Neuronal stem cell (in vitro differentiated cells): ENCODE data around the gene ZNF665. TPM values are rescaled to one million over a fixed set of nuclear protein-coding genes. Genes with fewer than 3 reads are reported as not detected.
"Not testable (repeated sequence)": the region's sequence is repeated elsewhere in the genome, so short reads cannot be mapped to it uniquely, and the experiment has no call there.

ENCODE experiments used
- DNase-seq: peaks from one replicate; pipeline ENCODE4 v3.0.0-alpha.2; 2013; ENCODE audit warnings: low spot score
- H2AFZ ChIP-seq: one replicate; pipeline ENCODE4 v1.6.1; 2013; ENCODE audit warnings: mild to moderate bottlenecking, low read length, inconsistent platforms
- H2AK5ac ChIP-seq: 2 replicates; pipeline ENCODE4 v1.6.1; 2013; ENCODE audit warnings: low read depth, mild to moderate bottlenecking, inconsistent platforms, low read length, moderate library complexity, mixed read lengths
- H2BK120ac ChIP-seq: 2 replicates; pipeline ENCODE4 v1.6.1; 2013; ENCODE audit warnings: low read depth, mild to moderate bottlenecking, inconsistent platforms, low read length, moderate library complexity, mixed read lengths
- H2BK12ac ChIP-seq: one replicate; pipeline ENCODE4 v1.6.1; 2013; ENCODE audit warnings: low read length, inconsistent platforms
- H2BK15ac ChIP-seq: 2 replicates; pipeline ENCODE4 v1.6.1; 2013; ENCODE audit warnings: mild to moderate bottlenecking, low read length, inconsistent platforms, mixed read lengths
- H2BK5ac ChIP-seq: one replicate; pipeline ENCODE4 v1.6.1; 2013; ENCODE audit warnings: inconsistent platforms, mild to moderate bottlenecking, low read length, moderate library complexity
- H3K14ac ChIP-seq: one replicate; pipeline ENCODE4 v1.6.1; 2013; ENCODE audit warnings: low read length, inconsistent platforms
- H3K18ac ChIP-seq: 2 replicates; pipeline ENCODE4 v1.6.1; 2013; ENCODE audit warnings: low read length, inconsistent platforms
- H3K23ac ChIP-seq: 2 replicates; pipeline ENCODE4 v1.6.1; 2013; ENCODE audit warnings: low read depth, mild to moderate bottlenecking, mixed read lengths, low read length, inconsistent platforms; ENCODE audit not compliant: poor library complexity
- H3K27ac ChIP-seq: replicated peaks from 3 replicates; pipeline ENCODE4 v1.5.1; 2013; ENCODE audit warnings: low read length, inconsistent platforms
- H3K27me3 ChIP-seq, 3 experiments: 2 replicates each; pipeline ENCODE4 v1.6.1; 2013; ENCODE audit warnings: low read length in 3 of 3, mild to moderate bottlenecking in 2 of 3, inconsistent platforms in 1 of 3, low read depth in 1 of 3, mixed read lengths in 1 of 3, moderate library complexity in 1 of 3; ENCODE audit not compliant: control insufficient read depth in 3 of 3, insufficient read depth in 3 of 3
- H3K36me3 ChIP-seq, 2 donors: replicated peaks in 1 of 2; 2 replicates each; pipeline ENCODE4 v1.6.1; 2013; ENCODE audit warnings: low read length in 2 of 2; ENCODE audit not compliant: control insufficient read depth in 2 of 2, insufficient read depth in 2 of 2
- H3K4ac ChIP-seq: 2 replicates; pipeline ENCODE4 v1.6.1; 2013; ENCODE audit warnings: inconsistent platforms, mild to moderate bottlenecking, low read length, moderate library complexity
- H3K4me1 ChIP-seq, 2 donors: 1 replicate in 1 of 2; 2 replicates in 1 of 2; pipeline ENCODE4 v1.6.1; 2013; ENCODE audit warnings: low read length in 2 of 2, low read depth in 1 of 2; ENCODE audit not compliant: control insufficient read depth in 2 of 2, insufficient read depth in 1 of 2
- H3K4me2 ChIP-seq: one replicate; pipeline ENCODE4 v1.6.1; 2013; ENCODE audit warnings: mild to moderate bottlenecking, low read length, inconsistent platforms; ENCODE audit not compliant: insufficient read depth, poor library complexity, severe bottlenecking
- H3K4me3 ChIP-seq, 2 donors: 2 replicates each; pipeline ENCODE4 v1.5.1; 2013; ENCODE audit warnings: low read length in 2 of 2, mild to moderate bottlenecking in 2 of 2, inconsistent platforms in 1 of 2, moderate library complexity in 1 of 2
- H3K79me1 ChIP-seq: one replicate; pipeline ENCODE4 v1.6.1; 2013; ENCODE audit warnings: low read depth, mild to moderate bottlenecking, inconsistent platforms, low read length, moderate library complexity
- H3K9ac ChIP-seq: one replicate; pipeline ENCODE4 v1.6.1; 2013; ENCODE audit warnings: mild to moderate bottlenecking, low read depth, low read length, inconsistent platforms; ENCODE audit not compliant: poor library complexity
- H3K9me3 ChIP-seq, 2 donors: replicated peaks in 1 of 2; 2 replicates each; pipeline versions ENCODE3 to v1.6.1; 2013; ENCODE audit warnings: low read length in 2 of 2, mild to moderate bottlenecking in 2 of 2, inconsistent platforms in 1 of 2, low read depth in 1 of 2, mixed read lengths in 1 of 2, moderate library complexity in 1 of 2; ENCODE audit not compliant: control insufficient read depth in 2 of 2, insufficient read depth in 1 of 2
- H4K8ac ChIP-seq: one replicate; pipeline ENCODE4 v1.6.1; 2013; ENCODE audit warnings: low read depth, mild to moderate bottlenecking, inconsistent platforms, low read length, moderate library complexity
- H4K91ac ChIP-seq: one replicate; pipeline ENCODE4 v1.6.1; 2013; ENCODE audit warnings: low read length, low read depth, mild to moderate bottlenecking, inconsistent platforms; ENCODE audit not compliant: poor library complexity
- WGBS, 2 donors: extraction: QIAGEN DNeasy Blood & Tissue Kit; methylation state at CpG; one replicate each; pipeline ENCODE4 v1.1.7; 2013; ENCODE audit warnings: missing lambda C conversion rate in 2 of 2, mixed read lengths in 1 of 2; ENCODE audit not compliant: insufficient read length in 2 of 2, insufficient replicate concordance in 1 of 2; ENCODE audit errors: extremely low coverage in 2 of 2; 5-methylcytosine and 5-hydroxymethylcytosine counted together
- polyA plus RNA-seq, 2 experiments: library from polyadenylated mRNA; stranded (reverse); fragments of 200-250 nt; gene quantifications; one replicate each; pipeline ENCODE4 v1.2.3, GENCODE V29; 2013

The ZNF665 gene
- polyA plus RNA-seq (2013, experiment 1 of 2), result 4.4 TPM
- 4.3 TPM for polyA plus RNA-seq (2013, experiment 2 of 2)

DNA sequence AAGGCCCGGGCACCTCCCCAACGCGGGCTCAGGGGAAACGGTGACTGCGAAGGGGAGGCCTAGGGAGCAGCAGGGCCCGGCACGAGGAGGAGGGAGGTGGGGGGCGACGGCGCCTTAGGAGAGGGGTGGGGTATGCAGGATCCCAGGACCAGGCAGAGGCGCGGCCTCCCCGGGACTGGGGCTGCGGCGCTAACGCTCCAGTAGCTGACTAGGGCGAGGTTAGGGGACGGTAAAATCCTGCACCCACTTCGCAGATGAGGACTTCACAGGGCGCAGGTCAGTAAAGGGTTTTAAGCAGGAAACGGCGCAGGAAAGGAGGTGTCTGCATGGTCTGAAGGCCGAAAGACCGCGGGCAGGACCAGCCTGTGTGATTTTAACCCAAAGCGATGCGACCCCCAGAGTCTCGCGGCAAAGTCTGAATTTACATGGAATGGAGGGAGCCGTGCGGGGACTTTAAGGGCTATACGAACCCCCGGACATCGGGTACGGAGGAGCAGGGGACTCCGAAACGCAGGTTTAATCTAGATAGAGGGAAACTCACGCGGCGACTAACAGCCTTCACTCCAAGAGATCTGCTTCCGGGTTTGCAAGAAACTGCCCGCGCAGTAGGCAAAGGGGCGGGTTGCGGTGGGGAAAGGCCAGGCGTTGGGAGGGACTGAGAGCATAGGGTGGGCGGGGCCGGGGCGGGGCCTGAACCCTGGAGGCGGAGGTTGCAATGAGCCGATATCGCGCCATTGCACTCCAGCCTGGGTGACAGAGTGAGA, at the start of gene ZNF665:
Gene ZNF665, minus strand, starts transcription at position 588 of the 764 bp plus-strand sequence. CDS start 10,460 bp downstream, outside the sequence.
- Histone ChIP-seq H4K91ac (no peak within 1 kb of the TSS), H3K4me2 (peak within 1 kb of the TSS; percentile 77), H3K14ac (peak within 1 kb of the TSS; percentile 82), H3K36me3 (peaks cover 2 to 13% of the 10 kb centered on the region in 2 donors), H3K27ac (peak within 1 kb of the TSS; percentile 57), H3K4me1 (peaks cover 0 to 3% of the 10 kb centered on the region in 2 donors), H3K27me3 (no peaks in the 10 kb centered on the region), H3K4ac (no peak within 1 kb of the TSS), H2BK5ac (no peak within 1 kb of the TSS), H2BK15ac (no peak within 1 kb of the TSS), H3K4me3 (peak within 1 kb of the TSS; percentile 77 to 87), H3K9ac (peak within 1 kb of the TSS; percentile 84), H4K8ac (peak within 1 kb of the TSS; percentile 82), H2AFZ (peak within 1 kb of the TSS; percentile 89), H3K9me3 (peaks cover 7 to 28% of the 10 kb centered on the region in 2 donors), H3K79me1 (no peaks in the 10 kb centered on the region), H3K18ac (peak within 1 kb of the TSS; percentile 96), H2BK120ac (peak within 1 kb of the TSS; percentile 28), H3K23ac (peak within 1 kb of the TSS; percentile 20), H2AK5ac (no peak within 1 kb of the TSS), H2BK12ac (no peak within 1 kb of the TSS)
- no CpG with 5 or more reads among the region's 53 CpGs for WGBS, 2 donors
- peak; percentile 56 for DNase-seq

DNA sequence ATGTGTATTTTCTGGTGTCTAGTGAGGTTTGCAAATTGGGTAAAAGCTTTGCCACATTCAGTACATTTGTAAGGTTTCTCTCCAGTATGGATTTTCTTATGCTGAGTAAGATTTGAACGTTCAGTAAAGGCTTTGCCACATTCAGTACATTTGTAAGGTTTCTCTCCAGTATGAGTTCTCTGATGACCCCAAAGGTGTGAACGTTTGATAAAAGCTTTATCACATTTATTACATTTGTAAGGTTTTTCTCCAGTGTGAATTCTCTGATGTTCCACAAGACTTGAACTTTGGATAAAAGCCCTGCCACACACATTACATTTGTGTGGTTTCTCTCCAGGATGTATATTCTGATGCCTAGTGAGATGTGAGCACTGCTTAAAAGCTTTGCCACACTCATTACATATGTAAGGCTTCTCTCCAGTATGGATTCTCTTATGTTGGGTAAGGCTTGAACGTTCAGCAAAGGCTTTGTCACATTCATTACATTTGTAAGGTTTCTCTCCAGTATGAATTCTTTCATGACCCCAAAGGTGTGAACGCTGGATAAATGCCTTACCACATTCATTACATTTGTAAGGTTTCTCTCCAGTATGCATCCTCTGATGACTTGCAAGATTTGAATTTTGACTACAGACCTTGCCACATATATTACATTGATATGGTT, 44.1 kb upstream of the ZNF665 start:
- H3K4me2 ChIP-seq, result no peak overlapping the region
- no peak overlapping the region for H3K9ac ChIP-seq
- no peak overlapping the region for H2BK5ac ChIP-seq
- H3K27me3 ChIP-seq, result no peaks in the 10 kb centered on the region
- H3K9me3 ChIP-seq, result peaks cover 29 to 84% of the 10 kb centered on the region in 2 donors
- no peak overlapping the region for H2BK120ac ChIP-seq
- no peak overlapping the region for H2AFZ ChIP-seq
- no peak overlapping the region for H2BK12ac ChIP-seq
- no peak overlapping the region for H4K91ac ChIP-seq
- WGBS, 2 donors, result no CpG with 5 or more reads among the region's 4 CpGs
- no peak overlapping the region for H3K23ac ChIP-seq
- H3K79me1 ChIP-seq, result no peaks in the 10 kb centered on the region
- H3K4me1 ChIP-seq, result no peaks in the 10 kb centered on the region
- no peak overlapping the region for H2BK15ac ChIP-seq
- DNase-seq, result no peak
- H3K4ac ChIP-seq, result no peak overlapping the region
- H3K14ac ChIP-seq, result no peak overlapping the region
- no peak overlapping the region for H3K4me3 ChIP-seq
- H4K8ac ChIP-seq, result no peak overlapping the region
- no peak overlapping the region for H3K27ac ChIP-seq
- peaks cover 16 to 52% of the 10 kb centered on the region in 2 donors for H3K36me3 ChIP-seq
- no peak overlapping the region for H2AK5ac ChIP-seq
- H3K18ac ChIP-seq, result no peak overlapping the region

DNA sequence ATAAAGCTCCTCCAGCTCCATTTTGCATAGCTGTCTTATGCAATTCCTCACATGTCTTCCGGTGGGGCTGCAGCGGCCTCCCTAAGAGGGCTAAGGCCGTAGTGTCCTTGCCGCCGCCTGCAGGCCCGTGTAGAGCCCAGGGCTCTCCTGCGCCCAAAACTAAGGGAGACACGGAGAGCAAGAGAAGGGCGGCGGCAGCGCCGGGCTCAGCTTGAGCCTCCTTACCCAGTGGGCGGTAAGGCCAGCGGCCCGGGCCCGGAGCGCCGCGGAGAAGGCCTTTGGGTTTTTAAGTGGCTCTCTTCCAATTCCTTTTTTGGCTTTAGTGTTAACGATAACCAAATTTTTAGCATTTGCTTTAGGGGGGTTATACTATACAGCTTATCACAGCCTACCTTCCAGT, 31.4 kb upstream of the ZNF665 start:
- H3K4me3 ChIP-seq, result no peak overlapping the region
- no peak overlapping the region for H3K4me2 ChIP-seq
- no peak overlapping the region for H2BK5ac ChIP-seq
- H3K9ac ChIP-seq, result no peak overlapping the region
- H3K23ac ChIP-seq, result no peak overlapping the region
- no peaks in the 10 kb centered on the region for H3K27me3 ChIP-seq
- no peaks in the 10 kb centered on the region for H3K79me1 ChIP-seq
- no peak overlapping the region for H3K4ac ChIP-seq
- no peak overlapping the region for H4K8ac ChIP-seq
- H3K4me1 ChIP-seq, result no peaks in the 10 kb centered on the region
- H2BK15ac ChIP-seq, result no peak overlapping the region
- H2BK12ac ChIP-seq, result no peak overlapping the region
- no peak overlapping the region for H3K14ac ChIP-seq
- H2AFZ ChIP-seq, result no peak overlapping the region
- H3K27ac ChIP-seq, result no peak overlapping the region
- no peaks in the 10 kb centered on the region for H3K36me3 ChIP-seq
- H2BK120ac ChIP-seq, result no peak overlapping the region
- no peak overlapping the region for H2AK5ac ChIP-seq
- no peak for DNase-seq
- H3K9me3 ChIP-seq, result peaks cover 14 to 34% of the 10 kb centered on the region in 2 donors
- no peak overlapping the region for H4K91ac ChIP-seq
- no peak overlapping the region for H3K18ac ChIP-seq
- WGBS, 2 donors, result no CpG with 5 or more reads among the region's 20 CpGs

DNA sequence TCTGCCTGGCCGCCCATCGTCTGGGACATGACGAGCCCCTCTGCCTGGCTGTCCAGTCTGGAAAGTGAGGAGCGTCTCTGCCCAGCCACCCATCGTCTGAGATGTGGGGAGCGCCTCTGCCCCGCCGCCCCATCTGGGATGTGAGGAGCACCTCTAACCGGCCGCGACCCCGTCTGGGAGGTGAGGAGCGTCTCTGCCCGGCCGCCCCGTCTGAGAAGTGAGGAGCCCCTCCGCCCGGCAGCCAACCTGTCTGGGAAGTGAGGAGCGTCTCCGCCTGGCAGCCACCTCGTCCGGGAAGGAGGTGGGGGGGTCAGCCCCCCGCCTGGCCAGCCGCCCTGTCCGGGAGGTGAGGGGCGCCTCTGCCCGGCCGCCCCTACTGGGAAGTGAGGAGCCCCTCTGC, 29.6 kb upstream of the ZNF665 start:
- not testable (repeated sequence) for H4K8ac ChIP-seq, H3K79me1 ChIP-seq, H2AK5ac ChIP-seq, H4K91ac ChIP-seq, H3K27ac ChIP-seq, H3K18ac ChIP-seq, H3K36me3 ChIP-seq, H3K4me1 ChIP-seq, H2BK5ac ChIP-seq, H3K14ac ChIP-seq, H3K4me2 ChIP-seq, H3K23ac ChIP-seq, H3K27me3 ChIP-seq, H2AFZ ChIP-seq, DNase-seq, H3K9ac ChIP-seq, H2BK120ac ChIP-seq, H3K4ac ChIP-seq, H2BK15ac ChIP-seq, H2BK12ac ChIP-seq, H3K4me3 ChIP-seq
- H3K9me3 ChIP-seq, result peaks cover 12 to 24% of the 10 kb centered on the region in 2 donors
- no CpG with 5 or more reads among the region's 28 CpGs for WGBS, 2 donors
